ENCODE results near the gene TRAF4. TPM values are rescaled to one million over a fixed set of nuclear protein-coding genes. Genes with fewer than 3 reads are reported as not detected.
"Not testable (repeated sequence)": the region's sequence is repeated elsewhere in the genome, so short reads cannot be mapped to it uniquely, and the experiment has no call there.

TRAF4 gene
- total RNA-seq, 1 experiment from 2014 or later: 126 TPM

DNA sequence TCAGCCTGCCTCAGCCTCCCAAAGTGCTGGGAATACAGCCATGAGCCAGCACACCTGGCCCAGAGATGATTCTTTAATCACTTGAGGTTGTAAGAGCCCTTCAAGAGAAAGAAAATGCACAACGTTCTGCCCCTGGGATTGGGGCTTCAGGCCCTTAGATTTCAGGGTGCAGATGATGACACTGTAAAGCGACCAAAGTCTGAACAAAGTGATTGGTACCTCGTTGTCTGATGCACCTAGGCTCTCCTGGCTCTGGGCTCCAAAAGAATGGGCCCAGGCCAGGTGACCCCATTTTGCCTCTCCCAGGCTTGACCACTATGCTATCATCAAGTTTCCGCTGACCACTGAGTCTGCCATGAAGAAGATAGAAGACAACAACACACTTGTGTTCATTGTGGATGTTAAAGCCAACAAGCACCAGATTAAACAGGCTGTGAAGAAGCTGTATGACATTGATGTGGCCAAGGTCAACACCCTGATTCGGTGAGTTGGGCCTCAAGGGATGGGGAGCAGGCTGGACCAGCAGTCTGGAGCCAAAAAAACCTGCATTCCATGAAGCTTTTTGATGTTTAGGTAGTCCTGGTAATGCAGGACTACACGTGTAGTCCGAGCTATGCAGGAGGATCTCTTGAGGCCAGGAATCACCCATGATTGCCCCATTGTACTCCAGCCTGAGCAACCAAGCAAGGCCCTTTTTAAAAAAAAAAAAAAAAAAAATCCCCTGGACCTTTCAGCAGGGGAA is 21.2 kb upstream of the TRAF4 start:
- Mint-ChIP-seq H3K4me1 (ENCODE audit: insufficient read depth, unreplicated experiment) (peaks cover 30% of the 10 kb centered on the region), H3K4me3 (ENCODE audit: unreplicated experiment) (peak overlapping the region; percentile 91), H3K9me3 (ENCODE audit: unreplicated experiment) (no peaks in the 10 kb centered on the region), H3K36me3 (ENCODE audit: insufficient read depth, unreplicated experiment) (peaks cover 81% of the 10 kb centered on the region), H3K27me3 (ENCODE audit: insufficient read depth, unreplicated experiment) (no peaks in the 10 kb centered on the region), H3K27ac (ENCODE audit: low read depth, unreplicated experiment) (no peak overlapping the region)
- CTCF ChIA-PET: interaction anchor here (0.6 to 9.2 kb wide), 3 partner anchors 25 to 1389 kb away, joined by 3 to 365 read pairs (median 4); partner anchors contain the start of gene TRAF4
- TF ChIP-seq, protein P1, sequence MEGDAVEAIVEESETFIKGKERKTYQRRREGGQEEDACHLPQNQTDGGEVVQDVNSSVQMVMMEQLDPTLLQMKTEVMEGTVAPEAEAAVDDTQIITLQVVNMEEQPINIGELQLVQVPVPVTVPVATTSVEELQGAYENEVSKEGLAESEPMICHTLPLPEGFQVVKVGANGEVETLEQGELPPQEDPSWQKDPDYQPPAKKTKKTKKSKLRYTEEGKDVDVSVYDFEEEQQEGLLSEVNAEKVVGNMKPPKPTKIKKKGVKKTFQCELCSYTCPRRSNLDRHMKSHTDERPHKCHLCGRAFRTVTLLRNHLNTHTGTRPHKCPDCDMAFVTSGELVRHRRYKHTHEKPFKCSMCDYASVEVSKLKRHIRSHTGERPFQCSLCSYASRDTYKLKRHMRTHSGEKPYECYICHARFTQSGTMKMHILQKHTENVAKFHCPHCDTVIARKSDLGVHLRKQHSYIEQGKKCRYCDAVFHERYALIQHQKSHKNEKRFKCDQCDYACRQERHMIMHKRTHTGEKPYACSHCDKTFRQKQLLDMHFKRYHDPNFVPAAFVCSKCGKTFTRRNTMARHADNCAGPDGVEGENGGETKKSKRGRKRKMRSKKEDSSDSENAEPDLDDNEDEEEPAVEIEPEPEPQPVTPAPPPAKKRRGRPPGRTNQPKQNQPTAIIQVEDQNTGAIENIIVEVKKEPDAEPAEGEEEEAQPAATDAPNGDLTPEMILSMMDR (IDR thresholded peaks at IDR 0.05; ENCODE audit: unreplicated experiment): no peak
- intact Hi-C loops (cut with micrococcal nuclease): no loop called here
- POLR2A ChIA-PET: interaction anchor here (0.7 to 18.0 kb wide), 10 partner anchors 24 to 228 kb away, joined by 3 to 1135 read pairs (median 14); partner anchors contain the start of genes BLTP2, PHF12, SDF2 and SUPT6H
- DNase-seq (ENCODE audit: unreplicated experiment): no peak
- no TSS peak for BruUV-seq (replicated peaks)

DNA sequence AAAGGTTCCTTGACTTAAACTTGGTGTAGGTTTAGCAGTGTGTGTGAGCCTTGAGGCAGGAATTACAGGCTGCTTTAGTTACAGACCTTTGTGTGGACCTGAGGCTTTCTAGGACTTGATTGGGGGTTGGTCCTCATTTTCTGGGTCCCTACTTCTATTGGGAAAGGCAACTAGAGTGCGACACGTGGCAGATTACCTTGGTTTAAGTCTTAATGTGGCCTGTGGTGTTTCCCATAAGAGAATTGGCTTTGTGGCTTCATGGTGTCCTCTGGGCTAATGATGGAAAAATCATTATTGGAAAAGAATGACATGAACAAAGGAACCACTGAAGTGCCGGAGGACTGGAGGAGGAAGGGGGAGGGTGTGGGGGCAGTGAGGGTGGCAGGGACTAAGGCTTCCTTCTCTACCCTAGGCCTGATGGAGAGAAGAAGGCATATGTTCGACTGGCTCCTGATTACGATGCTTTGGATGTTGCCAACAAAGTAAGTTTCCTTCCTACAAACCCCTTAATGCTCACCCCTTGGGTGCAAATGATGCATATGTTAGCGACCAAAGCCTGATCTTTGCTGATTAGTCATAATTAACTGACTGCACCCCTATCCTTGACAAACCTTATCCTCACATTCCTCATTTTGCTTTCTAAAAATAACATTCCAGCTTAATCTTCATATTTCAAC is 20.5 kb upstream of the TRAF4 start:
- intact Hi-C loops (cut with micrococcal nuclease): no loop called here
- H3K4me3 Mint-ChIP-seq (ENCODE audit: unreplicated experiment): peak overlapping the region; percentile 91
- POLR2A ChIA-PET: interaction anchor here (0.7 to 18.0 kb wide), 8 partner anchors 24 to 227 kb away, joined by 3 to 1135 read pairs (median 14); partner anchors contain the start of genes BLTP2, DHRS13, PHF12 and SDF2
- TF ChIP-seq, protein P1 (IDR thresholded peaks at IDR 0.05; ENCODE audit: unreplicated experiment): no peak
- no TSS peak for BruUV-seq (replicated peaks)
- no peak for DNase-seq (ENCODE audit: unreplicated experiment)
- H3K36me3 Mint-ChIP-seq (ENCODE audit: insufficient read depth, unreplicated experiment): peaks cover 81% of the 10 kb centered on the region
- CTCF ChIA-PET: interaction anchor here (0.6 to 9.2 kb wide), 2 partner anchors 24 to 156 kb away, joined by 3 to 365 read pairs; partner anchors contain the start of gene TRAF4
- H3K4me1 Mint-ChIP-seq (ENCODE audit: insufficient read depth, unreplicated experiment): peaks cover 31% of the 10 kb centered on the region
- H3K27ac Mint-ChIP-seq (ENCODE audit: low read depth, unreplicated experiment): no peak overlapping the region
- H3K27me3 Mint-ChIP-seq (ENCODE audit: insufficient read depth, unreplicated experiment): no peaks in the 10 kb centered on the region
- no peaks in the 10 kb centered on the region for H3K9me3 Mint-ChIP-seq (ENCODE audit: unreplicated experiment)

DNA sequence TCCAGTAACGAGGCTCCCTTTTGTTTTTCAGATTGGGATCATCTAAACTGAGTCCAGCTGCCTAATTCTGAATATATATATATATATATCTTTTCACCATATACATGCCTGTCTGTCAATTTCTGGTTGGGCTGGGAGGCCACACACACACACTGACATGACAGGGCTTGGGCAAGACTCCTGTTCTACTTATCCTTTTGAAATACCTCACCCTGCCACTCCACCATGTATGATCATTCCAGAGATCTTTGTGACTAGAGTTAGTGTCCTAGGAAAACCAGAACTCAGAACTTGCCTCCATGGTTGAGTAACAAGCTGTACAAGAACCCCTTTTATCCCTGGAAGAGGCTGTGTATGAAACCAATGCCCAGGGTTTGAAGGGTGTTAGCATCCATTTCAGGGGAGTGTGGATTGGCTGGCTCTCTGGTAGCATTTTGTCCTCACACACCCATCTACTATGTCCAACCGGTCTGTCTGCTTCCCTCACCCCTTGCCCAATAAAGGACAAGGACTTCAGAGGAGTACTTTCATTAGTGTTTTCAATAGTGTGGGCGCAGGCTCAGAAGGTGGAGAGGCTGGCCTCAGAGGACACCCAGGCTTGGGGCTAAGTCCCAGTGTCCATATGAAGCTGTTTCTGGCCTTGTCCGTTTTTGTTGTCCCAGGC is 19.8 kb upstream of the TRAF4 start:
- H3K4me1 Mint-ChIP-seq (ENCODE audit: insufficient read depth, unreplicated experiment): peaks cover 26% of the 10 kb centered on the region
- H3K4me3 Mint-ChIP-seq (ENCODE audit: unreplicated experiment): peak overlapping the region; percentile 91
- DNase-seq (ENCODE audit: unreplicated experiment); BruUV-seq (replicated peaks); H3K9me3 Mint-ChIP-seq (ENCODE audit: unreplicated experiment); intact Hi-C loops (cut with micrococcal nuclease); H3K27me3 Mint-ChIP-seq (ENCODE audit: insufficient read depth, unreplicated experiment): not testable (repeated sequence)
- peaks cover 77% of the 10 kb centered on the region for H3K36me3 Mint-ChIP-seq (ENCODE audit: insufficient read depth, unreplicated experiment)
- H3K27ac Mint-ChIP-seq (ENCODE audit: low read depth, unreplicated experiment): peak overlapping the region; percentile 87
- POLR2A ChIA-PET: interaction anchor here (0.6 to 18.0 kb wide), 12 partner anchors 13 to 227 kb away, joined by 3 to 1135 read pairs (median 9); partner anchors contain the start of genes BLTP2, DHRS13, FLOT2 and PHF12
- CTCF ChIA-PET: interaction anchor here (0.6 to 9.2 kb wide), 2 partner anchors 24 to 157 kb away, joined by 3 to 365 read pairs; partner anchors contain the start of gene TRAF4

GRCh38 chr17:28724500-28725165 is 19.2 kb upstream of the TRAF4 start:
- H3K27me3 Mint-ChIP-seq (ENCODE audit: insufficient read depth, unreplicated experiment): no peaks in the 10 kb centered on the region
- peak overlapping the region; percentile 87 for H3K27ac Mint-ChIP-seq (ENCODE audit: low read depth, unreplicated experiment)
- H3K4me1 Mint-ChIP-seq (ENCODE audit: insufficient read depth, unreplicated experiment): peaks cover 24% of the 10 kb centered on the region
- H3K36me3 Mint-ChIP-seq (ENCODE audit: insufficient read depth, unreplicated experiment): peaks cover 75% of the 10 kb centered on the region
- no TSS peak for BruUV-seq (replicated peaks)
- no peak for DNase-seq (ENCODE audit: unreplicated experiment)
- CTCF ChIA-PET: interaction anchor here (0.7 to 9.2 kb wide), 3 partner anchors 13 to 224 kb away, joined by 4 to 365 read pairs (median 4); partner anchors contain the start of genes PROCA1 and TRAF4
- intact Hi-C loops (cut with micrococcal nuclease): no loop called here
- TF ChIP-seq, protein P1 (IDR thresholded peaks at IDR 0.05; ENCODE audit: unreplicated experiment): no peak
- H3K4me3 Mint-ChIP-seq (ENCODE audit: unreplicated experiment): peak overlapping the region; percentile 91
- H3K9me3 Mint-ChIP-seq (ENCODE audit: unreplicated experiment): no peaks in the 10 kb centered on the region
- POLR2A ChIA-PET: interaction anchor here (0.6 to 18.0 kb wide), 22 partner anchors 9 to 226 kb away, joined by 3 to 1135 read pairs (median 5); partner anchors contain the start of genes BLTP2, DHRS13, FAM222B and FLOT2

All from MCF 10A (cell line).